Uterus (tissue), 2 donors: ENCODE data around the gene USP9X.

Source experiments
- CTCF ChIP-seq, 4 experiments: fragments of 200-600 bp in 2 of 4; fragments of 450-650 bp in 2 of 4; sonication (generic) in 2 of 4; IDR thresholded peaks; one replicate each; pipeline ENCODE4 v1.5.1; 2016 to 2019; ENCODE audit warnings: antibody characterized with exemption in 4 of 4, mild to moderate bottlenecking in 2 of 4, moderate library complexity in 1 of 4
- POLR2A ChIP-seq, 2 donors: fragments of 450-650 bp; IDR thresholded peaks; one replicate each; pipeline ENCODE4 v1.6.1; 2016; ENCODE audit warnings: antibody characterized with exemption in 2 of 2, mild to moderate bottlenecking in 1 of 2, moderate library complexity in 1 of 2

DNA sequence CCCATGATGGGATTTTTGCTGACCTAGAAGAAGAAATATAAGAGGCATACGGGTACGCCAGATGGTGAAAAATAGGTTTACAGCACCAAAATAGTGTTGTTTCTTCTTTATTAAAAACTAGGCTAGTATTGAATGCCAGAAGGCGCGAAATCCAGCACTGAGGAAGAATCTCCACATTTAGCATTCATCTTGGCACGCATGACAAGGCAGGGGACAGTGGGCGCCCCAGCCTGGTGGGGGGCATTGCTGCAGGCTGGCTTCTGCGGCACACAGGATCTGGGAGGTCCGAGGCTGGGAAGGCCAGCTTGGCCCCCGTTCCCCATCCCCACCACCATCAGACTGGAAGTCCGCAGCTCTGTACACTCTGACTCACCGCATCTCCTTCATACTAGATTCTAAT is 173.0 kb downstream of the USP9X start:
- TF ChIP-seq CTCF (IDR thresholded peaks at IDR 0.05) (no peak), POLR2A (IDR thresholded peaks at IDR 0.05) (no peak)
